GM21576 (cell line): ENCODE data around the gene IFITM2.
"Not testable (repeated sequence)": the region's sequence is repeated elsewhere in the genome, so short reads cannot be mapped to it uniquely, and the experiment has no call there.

Source experiments
- ATAC-seq: cut with Tn5 transposase; IDR thresholded peaks from one replicate; pipeline ENCODE4 v1.9.1; 2021; ENCODE audit warnings: mild to moderate bottlenecking, moderate library complexity; ENCODE audit not compliant: unreplicated experiment

IFITM2 gene

DNA sequence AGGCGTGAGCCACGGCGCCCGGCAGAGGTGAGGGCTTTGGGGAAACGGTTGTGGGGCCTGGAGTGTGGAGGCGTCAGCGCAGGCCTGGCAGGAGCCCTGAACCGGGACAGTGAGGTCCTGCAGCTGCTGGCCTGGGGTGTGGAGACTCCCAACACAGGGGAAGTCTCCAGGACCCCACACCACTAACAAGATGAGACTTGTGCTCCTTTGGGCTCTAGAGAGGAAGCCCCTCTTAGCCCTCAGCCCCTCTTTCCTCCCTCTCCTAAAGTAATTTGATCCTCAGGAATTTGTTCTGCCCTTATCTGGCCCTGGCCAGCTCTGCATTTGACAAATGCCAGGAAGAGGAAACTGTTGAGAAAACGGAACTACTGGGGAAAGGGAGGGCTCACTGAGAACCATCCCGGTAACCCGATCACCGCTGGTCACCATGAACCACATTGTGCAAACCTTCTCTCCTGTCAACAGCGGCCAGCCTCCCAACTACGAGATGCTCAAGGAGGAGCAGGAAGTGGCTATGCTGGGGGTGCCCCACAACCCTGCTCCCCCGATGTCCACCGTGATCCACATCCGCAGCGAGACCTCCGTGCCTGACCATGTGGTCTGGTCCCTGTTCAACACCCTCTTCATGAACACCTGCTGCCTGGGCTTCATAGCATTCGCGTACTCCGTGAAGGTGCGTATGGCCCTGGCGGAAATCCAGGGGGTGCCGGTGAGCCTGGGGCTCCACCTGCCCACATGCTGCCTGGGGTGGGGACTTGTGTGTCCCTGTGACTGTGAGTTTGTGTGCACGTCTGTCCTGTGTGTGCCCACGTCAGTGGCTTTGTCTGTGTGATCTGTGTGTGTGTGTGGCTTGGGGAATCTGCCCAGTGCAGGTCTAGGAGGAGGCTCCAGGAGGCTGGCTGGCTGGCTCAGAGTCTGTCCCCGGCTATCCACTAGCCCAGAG is at the start of gene IFITM2:
TSS of gene IFITM2 (plus strand) at position 51 of the 943 bp plus-strand sequence. CDS start at position 428, 377 bp downstream.
- ATAC-seq: not testable (repeated sequence)

DNA sequence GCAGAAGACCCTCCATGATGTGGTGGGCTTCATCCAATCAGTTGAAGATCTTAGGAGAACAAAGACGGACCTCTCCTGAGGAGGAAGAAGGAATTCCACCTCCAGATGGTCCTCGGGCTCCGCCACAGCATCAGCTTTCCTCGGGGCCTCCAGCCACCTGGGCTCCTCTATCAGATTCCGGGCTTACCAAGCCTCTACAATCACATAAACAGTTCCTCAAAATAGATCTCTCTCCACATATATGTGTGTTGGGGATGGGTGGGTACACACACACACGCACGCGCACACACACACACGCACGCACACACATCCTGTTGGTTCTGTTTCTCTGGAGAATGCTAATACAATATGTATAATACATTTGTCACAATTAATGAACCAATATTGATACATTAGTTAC is 48.2 kb upstream of the IFITM2 start:
- no peak for ATAC-seq

DNA sequence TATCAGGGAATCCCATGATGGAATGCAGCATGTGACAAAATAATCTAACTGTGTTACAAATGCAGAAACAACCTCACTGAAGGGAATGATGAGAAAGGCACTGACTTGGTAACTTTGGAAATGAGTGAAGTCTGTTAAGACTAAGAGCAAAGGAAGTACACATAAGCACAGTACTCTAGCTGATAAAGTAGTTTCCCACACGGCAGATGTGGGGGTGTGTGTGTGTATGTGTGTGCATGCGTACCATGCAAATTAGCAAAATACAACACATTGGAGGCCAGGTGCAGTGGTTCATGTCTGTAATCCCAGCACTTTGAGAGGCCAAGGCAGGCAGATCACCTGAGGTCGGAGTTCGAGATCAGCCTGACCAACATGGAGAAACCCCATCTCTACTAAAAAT is 46.0 kb upstream of the IFITM2 start:
- no peak for ATAC-seq

DNA sequence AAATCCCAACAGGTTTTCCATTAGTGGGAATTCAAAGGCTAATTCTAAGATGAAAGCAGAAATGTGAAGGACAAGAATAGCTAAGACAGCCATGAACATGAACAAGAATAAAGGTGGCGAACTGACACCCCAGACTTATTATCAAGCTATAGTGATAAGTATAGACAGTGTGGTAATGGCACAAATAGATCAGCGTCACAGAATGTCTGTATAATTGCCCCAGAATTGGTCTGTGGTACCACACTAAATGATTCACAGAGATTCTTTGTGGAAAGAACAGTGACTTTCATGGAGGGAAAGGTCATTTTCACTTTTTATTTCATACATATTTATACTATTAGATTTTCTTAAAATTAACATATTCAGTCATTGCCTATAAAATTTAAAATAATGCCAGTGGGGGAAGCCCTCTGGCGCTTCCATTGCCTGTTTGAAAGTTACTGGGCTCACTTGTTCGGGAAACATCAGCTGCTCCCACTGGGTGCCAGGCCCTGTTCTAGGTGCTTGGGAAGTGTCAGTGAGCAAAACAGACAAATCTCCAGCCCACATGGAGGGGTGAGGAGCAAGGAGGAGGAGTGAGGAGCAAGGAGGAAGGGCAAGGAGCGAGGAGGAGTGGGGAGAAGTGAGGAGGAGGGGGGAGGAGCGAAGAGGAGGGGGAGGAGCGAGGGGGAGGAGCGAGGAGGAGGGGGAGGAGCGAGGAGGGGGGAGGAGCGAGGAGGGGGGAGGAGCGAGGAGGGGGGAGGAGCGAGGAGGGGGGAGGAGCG is 40.8 kb upstream of the IFITM2 start:
- no peak for ATAC-seq

DNA sequence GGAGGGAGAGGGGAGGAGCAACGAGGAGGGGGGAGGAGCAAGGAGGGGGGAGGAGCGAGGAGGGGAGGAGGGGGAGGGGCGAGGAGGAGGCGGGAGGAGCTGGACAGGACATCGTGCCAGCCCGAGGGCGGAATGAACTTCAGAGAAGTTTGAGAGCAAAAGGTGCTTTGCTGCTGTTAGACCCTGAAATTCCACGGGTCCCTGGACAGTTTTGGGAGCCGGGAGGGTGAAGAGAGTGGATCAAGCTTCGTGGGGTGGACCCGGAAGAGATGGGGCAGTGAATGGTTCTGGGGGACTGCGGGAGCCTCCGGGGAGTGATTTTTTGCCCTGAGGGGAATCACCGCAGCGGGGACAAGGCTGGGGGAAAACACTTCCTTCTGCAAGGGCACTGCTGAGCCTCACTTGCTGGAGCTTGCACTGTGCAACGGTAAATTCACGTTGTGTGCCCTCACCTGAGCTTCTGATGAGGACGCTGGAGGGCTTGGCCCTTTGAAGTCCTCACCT is 40.1 kb upstream of the IFITM2 start:
- no peak for ATAC-seq

DNA sequence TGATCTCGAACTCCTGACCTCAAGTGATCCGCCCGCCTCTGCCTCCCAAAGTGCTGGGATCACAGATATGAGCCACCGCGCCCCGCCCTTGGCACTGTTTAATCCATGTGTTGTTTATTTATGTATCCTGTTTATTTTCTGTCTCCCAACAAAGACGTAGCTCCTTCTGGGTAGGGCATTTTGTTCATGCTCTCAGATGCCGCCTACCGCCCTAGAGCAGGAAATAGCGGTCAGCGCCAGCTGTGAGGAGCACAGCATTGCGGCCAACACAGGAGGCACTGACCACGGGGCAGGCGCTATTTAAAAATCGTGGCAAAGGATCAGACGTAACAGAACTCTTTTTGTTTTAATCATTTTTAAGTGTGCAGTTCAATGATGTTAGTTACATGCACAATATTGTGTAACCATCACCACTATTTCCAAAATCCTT is 38.9 kb upstream of the IFITM2 start:
- peak; percentile 32 for ATAC-seq

DNA sequence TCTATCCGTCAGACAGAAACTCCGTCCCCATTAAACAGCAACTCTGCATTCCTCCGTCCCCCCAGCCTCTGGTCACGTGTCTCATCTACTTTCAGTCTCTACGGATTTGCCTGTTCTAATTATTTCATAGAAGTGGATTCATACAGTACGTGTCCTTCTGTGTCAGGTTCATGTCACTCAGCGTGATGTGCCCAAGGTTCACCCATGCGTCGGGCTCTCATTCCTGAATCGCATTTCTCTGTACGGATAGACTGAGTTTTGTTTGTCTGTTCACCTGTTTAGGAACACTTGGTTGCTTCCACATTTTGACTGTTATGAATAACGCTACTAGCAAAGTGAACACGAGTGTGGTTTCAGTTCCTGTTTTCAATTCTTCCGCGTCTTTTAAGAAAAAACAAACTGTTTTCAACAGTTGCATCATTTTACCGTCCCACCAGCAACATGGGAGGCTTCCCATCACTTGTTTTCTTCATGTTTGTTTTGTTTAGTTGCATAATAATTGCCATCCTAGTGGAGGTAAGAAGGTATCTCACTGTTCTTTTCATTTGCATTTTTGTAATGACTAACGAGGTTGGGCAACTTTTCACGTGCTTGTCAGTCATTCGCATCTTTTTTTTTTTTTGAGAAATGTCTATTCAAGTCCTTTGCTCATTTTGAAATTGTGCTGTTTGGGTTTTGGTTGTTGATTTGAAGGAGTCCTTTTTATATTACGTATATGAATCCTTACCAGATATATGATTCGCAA is 38.3 kb upstream of the IFITM2 start:
- ATAC-seq: peak; percentile 66

DNA sequence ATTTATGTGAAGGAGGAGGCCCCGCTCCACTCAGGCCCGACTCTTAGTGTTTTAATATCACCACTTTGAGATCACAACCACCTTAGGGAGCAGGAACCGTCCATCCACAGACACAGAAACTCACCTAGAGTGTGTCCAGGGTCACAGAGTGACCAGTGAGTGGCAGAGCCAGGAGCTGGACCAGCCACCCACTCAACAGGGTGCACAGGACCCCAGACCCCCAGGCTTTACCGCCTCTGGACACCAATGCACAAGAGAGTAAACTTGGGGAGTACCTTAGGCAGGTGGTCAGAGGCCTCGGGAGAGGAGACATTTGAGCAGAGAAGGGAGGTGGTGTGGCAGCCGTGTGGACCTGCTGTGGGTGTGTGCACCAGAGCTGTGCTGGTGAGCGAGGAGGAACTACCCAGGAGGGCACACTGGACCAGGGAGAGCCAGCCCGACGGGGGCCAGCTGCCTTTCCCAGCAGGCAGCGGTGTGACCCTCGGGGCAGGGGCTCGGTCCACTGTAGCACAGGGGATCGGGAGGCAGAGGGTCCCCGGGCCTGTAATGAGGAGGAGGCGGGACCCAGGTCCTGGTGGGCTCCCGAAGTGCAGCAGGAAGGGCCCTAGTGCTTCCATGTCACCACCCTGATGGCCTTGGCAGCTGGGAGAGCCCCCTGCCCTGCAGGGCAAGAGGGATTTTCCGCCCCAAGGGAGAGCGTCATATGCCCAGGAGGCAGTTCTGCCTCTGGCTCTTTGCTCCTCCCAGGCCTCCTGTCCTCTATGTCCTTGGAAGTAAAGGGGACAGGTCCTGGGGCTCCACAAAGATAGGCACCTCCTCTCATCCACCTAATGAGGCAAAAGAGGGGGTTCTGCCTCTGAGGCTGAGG is 36.9 kb upstream of the IFITM2 start:
- ATAC-seq: no peak

DNA sequence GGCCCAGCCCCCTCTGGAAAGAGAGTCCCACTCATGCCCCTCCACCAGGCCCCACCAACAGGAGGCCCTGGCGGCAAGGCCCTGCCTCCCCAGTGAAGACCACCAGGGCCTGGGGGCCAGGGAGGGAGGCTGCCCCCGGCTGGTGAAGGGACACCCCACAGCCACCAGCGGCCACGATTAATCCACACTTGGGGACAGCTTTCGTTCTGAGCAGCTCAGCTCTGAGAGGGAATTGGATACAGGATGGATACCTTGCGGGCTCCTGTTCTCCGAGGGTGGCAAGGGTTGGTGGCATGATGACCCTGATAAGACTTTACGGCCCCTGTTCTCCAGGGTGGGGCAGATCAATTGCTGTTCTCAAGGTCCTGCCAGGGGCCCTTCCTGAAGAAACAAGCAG is 36.3 kb upstream of the IFITM2 start:
- no peak for ATAC-seq

DNA sequence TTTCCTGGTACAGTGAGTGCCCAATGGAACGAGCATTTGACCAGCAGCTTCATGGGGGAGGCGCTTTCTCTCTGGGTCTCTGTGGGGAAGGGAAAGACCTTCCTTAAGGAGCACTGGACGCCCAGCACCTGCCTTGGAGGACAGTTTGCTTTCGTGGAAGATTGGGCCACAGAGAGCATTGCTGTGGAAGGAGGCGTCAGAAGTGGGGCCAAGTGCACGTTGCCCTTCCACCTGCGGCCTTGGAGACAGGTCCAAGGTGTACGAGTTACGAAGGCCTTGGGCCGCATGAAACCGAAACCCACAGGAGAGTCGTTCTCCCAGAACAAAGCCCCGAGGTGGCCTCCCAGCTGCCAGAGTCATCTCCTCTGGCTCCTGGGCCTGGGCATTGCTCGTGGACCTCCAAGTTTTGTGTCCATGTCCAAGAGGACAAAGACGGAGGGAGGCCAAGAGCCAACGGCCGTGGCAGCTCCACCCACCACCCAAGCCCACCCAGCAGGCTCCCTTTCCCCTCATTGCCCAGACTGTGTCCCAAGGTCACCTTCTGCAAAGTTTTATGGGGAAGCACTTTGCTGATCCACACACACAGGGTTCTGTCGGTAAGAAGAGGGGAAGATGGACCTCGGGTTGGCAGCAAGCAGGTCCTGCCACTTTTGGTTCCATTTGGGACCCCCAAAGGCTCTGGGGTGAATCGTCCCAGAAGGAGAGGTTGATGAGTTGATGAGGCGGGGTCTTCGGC is 35.3 kb upstream of the IFITM2 start:
- ATAC-seq: no peak

DNA sequence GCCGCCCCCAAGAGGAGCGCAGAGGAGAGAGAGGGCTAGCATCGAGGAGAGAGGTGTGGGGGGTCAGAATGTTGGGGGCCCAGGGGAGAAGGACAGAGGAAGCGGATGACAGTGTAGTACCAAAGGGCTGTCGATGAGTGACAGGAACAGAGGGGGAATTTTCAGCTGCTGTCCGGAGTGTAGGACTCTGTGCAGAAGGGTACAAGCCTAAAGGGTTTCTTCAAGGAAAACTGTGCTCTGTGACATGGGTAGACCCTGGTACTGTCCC is 34.8 kb upstream of the IFITM2 start:
- ATAC-seq: no peak

DNA sequence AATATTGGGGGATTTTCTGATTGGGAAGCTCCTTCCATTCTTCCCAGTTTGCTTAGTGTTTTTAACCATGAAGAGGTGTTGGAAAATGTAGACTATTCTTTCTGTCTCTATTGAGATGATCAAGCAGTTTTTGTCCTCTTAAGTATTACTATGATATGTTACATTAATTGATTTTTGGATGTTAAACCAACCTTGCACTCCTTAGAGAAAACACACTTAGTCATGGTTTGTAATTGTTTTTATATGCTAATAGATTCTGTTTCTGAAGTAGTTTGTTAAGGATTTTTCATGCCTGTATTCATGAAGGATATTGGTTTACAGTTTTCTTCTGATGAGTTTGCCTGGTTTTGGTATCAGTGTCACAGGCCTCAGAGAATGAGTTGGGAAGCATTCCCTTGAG is 31.4 kb upstream of the IFITM2 start:
- no peak for ATAC-seq

DNA sequence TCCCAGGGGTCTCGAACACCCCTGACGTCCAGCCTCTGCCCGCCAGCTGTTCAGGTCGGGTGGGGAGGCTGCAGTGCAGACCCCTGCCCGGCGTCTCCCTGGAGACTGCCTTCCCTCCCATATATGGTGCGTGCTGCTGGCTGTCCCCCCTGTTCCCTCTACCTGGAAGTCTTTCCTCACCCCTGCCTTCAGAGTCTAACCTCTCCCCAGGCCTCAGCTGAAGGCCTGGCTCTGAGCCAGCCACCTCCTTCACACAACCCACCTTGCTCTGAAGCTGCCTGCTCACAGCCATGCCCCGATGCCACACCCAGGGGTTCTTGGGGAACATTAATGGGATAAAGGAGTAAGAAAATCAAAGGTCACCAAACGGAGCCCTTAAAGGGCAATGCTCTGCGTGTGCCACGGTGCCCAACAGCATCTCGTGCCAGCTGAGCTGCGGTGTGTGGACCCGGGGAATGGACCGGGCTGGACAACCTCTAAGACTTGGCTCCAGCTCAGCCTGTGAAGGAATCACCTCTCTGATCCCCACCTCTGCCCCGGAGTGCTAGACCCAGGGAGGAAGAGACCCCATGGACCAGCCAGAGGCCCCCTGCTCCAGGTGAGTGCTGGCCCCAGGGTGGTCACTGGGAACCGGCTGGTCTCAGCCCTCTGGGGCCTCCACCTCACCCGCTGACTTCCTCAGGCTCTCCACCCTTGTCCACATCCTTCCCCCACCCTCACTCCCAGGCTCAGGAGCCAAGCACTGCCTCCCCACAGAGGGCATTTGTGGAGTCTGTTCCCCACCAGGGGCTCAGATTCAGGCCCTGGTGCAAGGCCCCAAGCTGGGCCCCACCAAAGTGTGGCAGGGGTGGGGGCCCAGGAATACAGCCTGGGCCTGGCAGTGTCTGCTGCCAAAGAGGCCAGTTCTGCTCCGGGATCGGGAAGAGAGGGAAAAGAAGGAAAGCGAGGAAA is 29.3 kb upstream of the IFITM2 start, which contains the start of gene NLRP6:
TSS of gene NLRP6 (plus strand) at position 407 of the 951 bp plus-strand sequence. CDS start at position 570, 163 bp downstream.
- no peak for ATAC-seq

DNA sequence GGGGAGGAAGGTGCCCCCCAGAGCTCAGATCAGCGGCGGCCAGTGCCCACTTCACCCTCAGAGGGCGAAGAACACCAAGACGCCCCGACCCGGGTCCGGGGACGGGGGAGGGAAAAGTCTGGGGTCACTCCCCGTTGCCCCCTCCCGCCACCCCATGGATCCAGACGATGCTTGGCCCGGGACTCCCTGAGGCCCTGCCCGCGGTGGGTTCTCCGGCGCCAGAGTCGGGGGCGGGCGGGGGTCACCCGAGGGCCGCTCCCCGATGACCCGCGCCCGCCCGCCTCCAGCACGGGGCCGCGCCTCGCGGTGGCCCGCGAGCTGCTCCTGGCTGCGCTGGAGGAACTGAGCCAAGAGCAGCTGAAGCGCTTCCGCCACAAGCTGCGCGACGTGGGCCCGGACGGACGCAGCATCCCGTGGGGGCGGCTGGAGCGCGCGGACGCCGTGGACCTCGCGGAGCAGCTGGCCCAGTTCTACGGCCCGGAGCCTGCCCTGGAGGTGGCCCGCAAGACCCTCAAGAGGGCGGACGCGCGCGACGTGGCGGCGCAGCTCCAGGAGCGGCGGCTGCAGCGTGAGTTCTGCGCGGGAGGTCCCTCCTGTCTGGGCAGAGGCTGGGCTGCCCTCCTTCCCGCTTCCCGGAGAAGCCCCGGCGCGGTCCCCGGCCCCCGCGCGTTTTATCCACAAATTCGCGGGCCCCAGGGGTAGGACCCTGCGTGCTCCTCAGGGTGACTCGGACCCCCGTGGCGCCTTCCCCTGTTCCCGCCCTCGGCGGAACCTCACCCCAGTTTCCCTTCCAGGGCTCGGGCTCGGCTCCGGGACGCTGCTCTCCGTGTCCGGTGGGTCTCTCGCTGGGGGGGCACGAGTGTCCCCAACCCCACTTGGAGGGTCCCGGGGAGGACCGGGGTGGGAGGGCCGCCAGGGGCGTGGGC is 28.3 kb upstream of the IFITM2 start:
- ATAC-seq: no peak

DNA sequence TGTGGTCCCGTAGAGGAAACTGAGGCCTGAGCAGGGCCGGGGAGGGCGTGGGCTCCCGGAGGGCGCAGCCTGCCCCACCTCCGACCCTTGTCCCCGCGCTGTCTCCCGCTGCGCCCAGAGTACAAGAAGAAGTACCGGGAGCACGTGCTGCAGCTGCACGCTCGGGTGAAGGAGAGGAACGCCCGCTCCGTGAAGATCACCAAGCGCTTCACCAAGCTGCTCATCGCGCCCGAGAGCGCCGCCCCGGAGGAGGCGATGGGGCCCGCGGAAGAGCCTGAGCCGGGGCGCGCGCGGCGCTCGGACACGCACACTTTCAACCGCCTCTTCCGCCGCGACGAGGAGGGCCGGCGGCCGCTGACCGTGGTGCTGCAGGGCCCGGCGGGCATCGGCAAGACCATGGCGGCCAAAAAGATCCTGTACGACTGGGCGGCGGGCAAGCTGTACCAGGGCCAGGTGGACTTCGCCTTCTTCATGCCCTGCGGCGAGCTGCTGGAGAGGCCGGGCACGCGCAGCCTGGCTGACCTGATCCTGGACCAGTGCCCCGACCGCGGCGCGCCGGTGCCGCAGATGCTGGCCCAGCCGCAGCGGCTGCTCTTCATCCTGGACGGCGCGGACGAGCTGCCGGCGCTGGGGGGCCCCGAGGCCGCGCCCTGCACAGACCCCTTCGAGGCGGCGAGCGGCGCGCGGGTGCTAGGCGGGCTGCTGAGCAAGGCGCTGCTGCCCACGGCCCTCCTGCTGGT is 27.5 kb upstream of the IFITM2 start:
- ATAC-seq: no peak

DNA sequence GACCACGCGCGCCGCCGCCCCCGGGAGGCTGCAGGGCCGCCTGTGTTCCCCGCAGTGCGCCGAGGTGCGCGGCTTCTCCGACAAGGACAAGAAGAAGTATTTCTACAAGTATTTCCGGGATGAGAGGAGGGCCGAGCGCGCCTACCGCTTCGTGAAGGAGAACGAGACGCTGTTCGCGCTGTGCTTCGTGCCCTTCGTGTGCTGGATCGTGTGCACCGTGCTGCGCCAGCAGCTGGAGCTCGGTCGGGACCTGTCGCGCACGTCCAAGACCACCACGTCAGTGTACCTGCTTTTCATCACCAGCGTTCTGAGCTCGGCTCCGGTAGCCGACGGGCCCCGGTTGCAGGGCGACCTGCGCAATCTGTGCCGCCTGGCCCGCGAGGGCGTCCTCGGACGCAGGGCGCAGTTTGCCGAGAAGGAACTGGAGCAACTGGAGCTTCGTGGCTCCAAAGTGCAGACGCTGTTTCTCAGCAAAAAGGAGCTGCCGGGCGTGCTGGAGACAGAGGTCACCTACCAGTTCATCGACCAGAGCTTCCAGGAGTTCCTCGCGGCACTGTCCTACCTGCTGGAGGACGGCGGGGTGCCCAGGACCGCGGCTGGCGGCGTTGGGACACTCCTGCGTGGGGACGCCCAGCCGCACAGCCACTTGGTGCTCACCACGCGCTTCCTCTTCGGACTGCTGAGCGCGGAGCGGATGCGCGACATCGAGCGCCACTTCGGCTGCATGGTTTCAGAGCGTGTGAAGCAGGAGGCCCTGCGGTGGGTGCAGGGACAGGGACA is 26.7 kb upstream of the IFITM2 start:
- ATAC-seq: no peak
